K562 (cell line): ENCODE data around the gene AKR1A1. TPM values are rescaled to one million over a fixed set of nuclear protein-coding genes. Genes with fewer than 3 reads are reported as not detected.

Experiments used
- BRD4 ChIP-seq: fragments of 200-600 bp; sonication (generic); IDR thresholded peaks from 2 replicates; pipeline ENCODE4 v1.6.1; 2017; ENCODE audit warnings: inconsistent platforms
- FOXK2 ChIP-seq, 2 experiments: fragments of 450-650 bp; IDR thresholded peaks in 1 of 2; conservative IDR thresholded peaks in 1 of 2; 2 replicates each; pipeline ENCODE4 v1.6.1; 2016; ENCODE audit warnings: low read depth in 2 of 2, mild to moderate bottlenecking in 1 of 2
- GABPA ChIP-seq: fragments of 200-800 bp; sonication (Bioruptor generic); conservative IDR thresholded peaks from 2 replicates; pipeline ENCODE4 v1.6.1; 2016; ENCODE audit warnings: low read depth, missing genetic modification characterization, missing compliant biosample characterization
- JUND ChIP-seq, 2 experiments: IDR thresholded peaks; 2 replicates in 1 of 2; 3 replicates in 1 of 2; pipeline ENCODE4 v1.6.1; 2011; ENCODE audit warnings: borderline replicate concordance in 2 of 2, low read depth in 2 of 2, low read length in 2 of 2, improper control_type of control experiment in 1 of 2, missing biosample characterization in 1 of 2, missing genetic modification characterization in 1 of 2, missing genetic modification reagents in 1 of 2
- KAT8 ChIP-seq: fragments of 450-650 bp; IDR thresholded peaks from 2 replicates; pipeline ENCODE4 v1.6.1; 2016; ENCODE audit warnings: low read depth, mild to moderate bottlenecking
- KDM1A ChIP-seq, 2 experiments: fragments of 450-650 bp; IDR thresholded peaks; 2 replicates each; pipeline ENCODE4 v1.6.1; 2016; ENCODE audit warnings: mild to moderate bottlenecking in 2 of 2
- KLF16 ChIP-seq: IDR thresholded peaks from 2 replicates; pipeline ENCODE4 v1.6.1; 2016; ENCODE audit warnings: antibody characterized with exemption
- L3MBTL2 ChIP-seq: fragments of 450-650 bp; IDR thresholded peaks from 2 replicates; pipeline ENCODE4 v1.6.1; 2016; ENCODE audit warnings: mild to moderate bottlenecking, moderate library complexity
- MAX ChIP-seq: sonication (generic); formaldehyde crosslinking; IDR thresholded peaks from 2 replicates; pipeline ENCODE4 v1.9.0; 2022; ENCODE audit warnings: mild to moderate bottlenecking, missing genetic modification reagents
- MAZ ChIP-seq, 2 experiments: fragments of 450-650 bp in 1 of 2; sonication (generic) in 1 of 2; formaldehyde crosslinking; IDR thresholded peaks in 1 of 2; conservative IDR thresholded peaks in 1 of 2; 2 replicates each; pipeline versions ENCODE4 v1.4.0 to v1.5.0; 2020; ENCODE audit warnings: mild to moderate bottlenecking in 1 of 2, missing genetic modification reagents in 1 of 2
- NEUROD1 ChIP-seq: fragments of 150-350 bp; IDR thresholded peaks from 2 replicates; pipeline ENCODE4 v1.6.1; 2014; ENCODE audit warnings: borderline replicate concordance, low read length, low read depth; ENCODE audit not compliant: partially characterized antibody
- OTX1 ChIP-seq: fragments of 450-650 bp; formaldehyde crosslinking; IDR thresholded peaks from 2 replicates; pipeline ENCODE4 v1.4.0; 2022; ENCODE audit warnings: mild to moderate bottlenecking
- POLR2A ChIP-seq: fragments of 450-650 bp; conservative IDR thresholded peaks from 2 replicates; pipeline ENCODE4 v1.6.1; 2016
- SP2 ChIP-seq: IDR thresholded peaks from 2 replicates; pipeline ENCODE4 v1.6.1; 2011; ENCODE audit warnings: mild to moderate bottlenecking, low read depth, low read length, moderate library complexity; ENCODE audit not compliant: poor library complexity, severe bottlenecking; ENCODE audit errors: extremely low read depth
- SPI1 ChIP-seq: IDR thresholded peaks from 2 replicates; pipeline ENCODE4 v1.6.1; 2011; ENCODE audit warnings: low read depth, low read length, control low read depth, borderline replicate concordance
- STAG1 ChIP-seq: sonication (generic); formaldehyde crosslinking; IDR thresholded peaks from 2 replicates; pipeline ENCODE4 v1.5.0; 2020; ENCODE audit warnings: missing genetic modification reagents, borderline replicate concordance
- TCFL5 ChIP-seq: fragments of 250-450 bp; sonication (Bioruptor Pico); conservative IDR thresholded peaks from 2 replicates; pipeline ENCODE4 v1.6.1; 2021; ENCODE audit warnings: mild to moderate bottlenecking, moderate library complexity, matching md5 sums
- TEAD4 ChIP-seq, 2 experiments: sonication (generic) in 1 of 2; formaldehyde crosslinking in 1 of 2; IDR thresholded peaks; 2 replicates each; pipeline versions ENCODE4 v1.6.1 to v1.8.0; 2012 to 2022; ENCODE audit warnings: borderline replicate concordance in 1 of 2, inconsistent platforms in 1 of 2, low read length in 1 of 2, mild to moderate bottlenecking in 1 of 2, missing genetic modification reagents in 1 of 2
- USF2 ChIP-seq: sonication (generic); formaldehyde crosslinking; IDR thresholded peaks from 2 replicates; pipeline ENCODE4 v1.5.0; 2020; ENCODE audit warnings: missing genetic modification reagents
- YY1 ChIP-seq, 3 experiments: IDR thresholded peaks; 2 replicates each; pipeline ENCODE4 v1.6.1; 2011; ENCODE audit warnings: low read length in 2 of 3, mild to moderate bottlenecking in 2 of 3, moderate library complexity in 2 of 3, borderline replicate concordance in 1 of 3, control low read depth in 1 of 3, low read depth in 1 of 3; ENCODE audit not compliant: insufficient read depth in 3 of 3, insufficient replicate concordance in 2 of 3, control insufficient read depth in 1 of 3, insufficient read length in 1 of 3; ENCODE audit errors: extremely low read depth in 1 of 3
- ZNF165 ChIP-seq: fragments of 250-450 bp; sonication (Bioruptor Pico); IDR thresholded peaks from 2 replicates; pipeline ENCODE4 v1.4.0; 2020; ENCODE audit warnings: borderline replicate concordance
- ZNF239 ChIP-seq: fragments of 250-450 bp; sonication (Bioruptor Pico); IDR thresholded peaks from 2 replicates; pipeline ENCODE4 v1.4.0; 2020; ENCODE audit warnings: mild to moderate bottlenecking
- ZNF740 ChIP-seq, 3 experiments: fragments of 200-800 bp in 1 of 3; sonication (Bioruptor generic) in 1 of 3; sonication (generic) in 1 of 3; formaldehyde crosslinking in 1 of 3; IDR thresholded peaks; 2 replicates each; pipeline versions ENCODE4 v1.6.1 to v1.8.0; 2016 to 2022; ENCODE audit warnings: mild to moderate bottlenecking in 2 of 3, missing compliant biosample characterization in 2 of 3, missing genetic modification characterization in 2 of 3, missing genetic modification reagents in 1 of 3
- polyA plus RNA-seq, 8 experiments: library from polyadenylated mRNA; depleted of rRNA in 4 of 8; stranded (reverse) in 5 of 8; unstranded in 3 of 8; fragments of >200 nt; fragmentation: Nextera tagmentation in 2 of 8; fragmentation: Illumina TruSeq in 1 of 8; extraction: Ambion mirVana in 2 of 8; extraction: Trizol in 1 of 8; gene quantifications; 2 replicates each; pipeline versions ENCODE4 v1.2.1 to v1.2.3, GENCODE V29; 2011 to 2014; ENCODE audit warnings: inconsistent platforms in 1 of 8, missing spikeins in 1 of 8
- total RNA-seq, 7 experiments: library from RNA; depleted of rRNA in 6 of 7; stranded (reverse); fragments of >200 nt in 6 of 7; fragmentation: Illumina TruSeq in 2 of 7; extraction: Trizol in 2 of 7; gene quantifications; 2 replicates each; pipeline versions ENCODE4 v1.2.1 to v1.2.3, GENCODE V29; 2011 to 2021; ENCODE audit warnings: low replicate concordance in 1 of 7

Gene AKR1A1
- total and polyA plus RNA-seq, 9 of the 15 experiments (the other 6 are each of a cell fraction or from before 2014, with no cell fraction given) = 68.6 to 211 (median 132) TPM

GRCh38 chr1:45512641-45513054 lies 38.0 kb upstream of the AKR1A1 start (continued):
- no peak for TF ChIP-seq SP2
- no peak for TF ChIP-seq ZNF740 (CRISPR knock-in tag; IDR thresholded peaks at IDR 0.05)
- no peak for TF ChIP-seq ZNF740 (tag; IDR thresholded peaks at IDR 0.05)
- TF ChIP-seq ZNF239 (CRISPR knock-in tag) = no peak
- no peak for TF ChIP-seq SPI1
- no peak for TF ChIP-seq GABPA (tag)
- TF ChIP-seq JUND (IDR thresholded peaks at IDR 0.05; ENCODE audit: borderline replicate concordance, low read depth, low read length) = peak; percentile 82
- peak; percentile 75; the same call in 1 of the 3 replicates for TF ChIP-seq JUND (tag; IDR thresholded peaks at IDR 0.05; ENCODE audit: borderline replicate concordance, low read depth, low read length)
- no peak for TF ChIP-seq ZNF165 (CRISPR knock-in tag)
- peak in 1 of 2 experiments; percentile 32; a peak in 1 of 4 replicates for TF ChIP-seq MAZ (CRISPR knock-in tag; conservative IDR thresholded peaks at IDR 0.05 in 1 of 2, IDR thresholded peaks at IDR 0.05 in 1 of 2)
- 0 out of 4 replicates have a peak, but pooled peaks of 1 of the 2 experiments have one; percentile 22 for TF ChIP-seq FOXK2 (conservative IDR thresholded peaks at IDR 0.05 in 1 of 2, IDR thresholded peaks at IDR 0.05 in 1 of 2; ENCODE audit: low read depth in 2 of 2)
- 0 out of 2 replicates have a peak, but pooled peaks have one; percentile 43 for TF ChIP-seq TCFL5 (CRISPR knock-in tag)
- TF ChIP-seq BRD4 = no peak
- no peak for TF ChIP-seq KAT8
- TF ChIP-seq NEUROD1 = peak; percentile 47
- TF ChIP-seq MAX (CRISPR knock-in tag) = peak; percentile 71
- peak in 1 of 3 experiments; percentile 20 for TF ChIP-seq YY1 (IDR thresholded peaks at IDR 0.05; ENCODE audit: borderline replicate concordance in 1 of 3, control insufficient read depth in 1 of 3, extremely low read depth in 1 of 3, insufficient read depth in 3 of 3, insufficient read length in 1 of 3, insufficient replicate concordance in 2 of 3, low read depth in 1 of 3, low read length in 2 of 3)
- TF ChIP-seq L3MBTL2 = peak; percentile 69
- no peak for TF ChIP-seq POLR2A
- 0 out of 2 replicates have a peak, but pooled peaks have one; percentile 30 for TF ChIP-seq KLF16
- TF ChIP-seq OTX1 = no peak
- peak; percentile 26; the same call in 1 of the 2 replicates for TF ChIP-seq STAG1 (CRISPR knock-in tag)
- TF ChIP-seq TEAD4 (IDR thresholded peaks at IDR 0.05; ENCODE audit: low read length) = peak; percentile 47; the same call in 1 of the 2 replicates
- no peak for TF ChIP-seq TEAD4 (CRISPR knock-in tag; IDR thresholded peaks at IDR 0.05; ENCODE audit: borderline replicate concordance)
- TF ChIP-seq KDM1A (IDR thresholded peaks at IDR 0.05) = peak in 1 of 2 experiments; percentile 26; a peak in 1 of 4 replicates
- TF ChIP-seq USF2 = no peak
